Activated CD4-positive, alpha-beta T cell treated with anti-CD3 and anti-CD28 coated beads for 4 hours (primary cell): ENCODE results near the gene PPP1CC.
A peak's percentile ranks its signal among the peaks of the same experiment; 100 is the strongest.

Experiments
- DNase-seq, 2 donors: peaks; one replicate each; pipeline ENCODE4 v3.0.0-alpha.2; 2020

PPP1CC gene

DNA sequence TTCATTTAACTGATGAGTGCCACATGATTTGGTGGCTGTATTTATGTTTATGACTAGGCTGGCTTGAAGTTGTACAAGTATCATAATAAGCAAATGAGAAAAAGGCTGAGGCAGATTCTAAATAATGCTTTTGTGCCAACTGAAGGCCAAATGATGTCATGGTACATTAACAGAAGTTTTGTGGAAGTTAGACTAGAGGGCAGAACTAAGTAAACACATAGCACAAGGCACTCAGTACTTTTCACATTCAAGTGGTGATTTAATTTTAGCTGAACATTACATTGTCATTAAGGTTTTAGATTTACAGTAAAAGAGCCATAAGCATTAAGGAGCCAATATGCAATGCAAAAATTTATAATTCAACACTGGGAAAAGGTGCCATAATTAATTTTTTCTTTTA is 21.1 kb downstream of the PPP1CC start:
- DNase-seq: no peak

DNA sequence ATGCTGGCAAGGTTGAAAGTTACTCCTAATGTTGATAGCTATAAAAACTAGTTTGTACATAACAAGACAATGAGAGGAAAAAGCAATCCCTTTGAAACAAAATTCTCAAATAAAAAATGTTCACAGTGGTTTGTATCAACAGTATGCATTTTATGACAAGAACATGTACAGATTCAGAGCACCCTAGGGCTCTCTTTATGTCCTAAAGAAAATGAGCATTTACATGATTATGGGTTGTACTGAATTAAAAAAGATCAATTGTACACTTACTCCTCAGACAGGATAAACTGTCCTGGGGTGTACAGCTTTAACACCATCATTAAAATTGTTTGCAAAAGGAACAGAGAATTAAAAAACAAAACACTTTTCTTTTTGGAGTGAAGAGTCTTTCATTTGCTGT is 22.2 kb downstream of the PPP1CC start:
- DNase-seq: no peak

DNA sequence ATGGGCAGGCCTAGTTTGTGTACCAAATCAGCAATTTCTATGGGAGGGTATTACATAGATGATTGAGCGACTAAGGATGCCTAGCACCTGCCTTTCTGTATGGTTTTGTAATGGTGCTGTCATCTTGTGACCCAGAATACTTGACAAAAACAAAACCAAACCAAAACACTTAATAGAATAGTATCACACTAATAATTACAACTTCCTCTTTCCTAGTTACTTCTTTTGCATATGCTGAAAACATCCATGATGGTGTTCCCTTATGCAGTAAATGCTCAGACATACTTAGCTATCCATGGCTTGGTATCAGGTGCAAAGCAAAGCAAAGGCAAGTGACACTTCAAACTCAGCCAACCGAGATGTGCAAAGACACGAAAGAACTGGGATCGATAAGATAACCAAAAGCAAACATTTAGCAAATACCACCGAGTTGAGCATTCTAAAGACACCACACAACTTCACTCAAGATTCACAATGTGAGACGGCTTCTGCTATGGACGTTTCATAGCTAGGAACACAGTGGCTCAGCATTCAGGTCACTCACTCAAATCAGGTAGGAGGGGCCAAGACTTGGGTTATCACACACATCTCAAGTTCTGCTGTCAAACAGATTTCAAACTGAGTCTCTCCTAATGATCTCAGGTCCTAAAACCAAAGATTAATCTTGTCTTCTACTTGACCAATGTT is 24.3 kb downstream of the PPP1CC start:
- no peak for DNase-seq

DNA sequence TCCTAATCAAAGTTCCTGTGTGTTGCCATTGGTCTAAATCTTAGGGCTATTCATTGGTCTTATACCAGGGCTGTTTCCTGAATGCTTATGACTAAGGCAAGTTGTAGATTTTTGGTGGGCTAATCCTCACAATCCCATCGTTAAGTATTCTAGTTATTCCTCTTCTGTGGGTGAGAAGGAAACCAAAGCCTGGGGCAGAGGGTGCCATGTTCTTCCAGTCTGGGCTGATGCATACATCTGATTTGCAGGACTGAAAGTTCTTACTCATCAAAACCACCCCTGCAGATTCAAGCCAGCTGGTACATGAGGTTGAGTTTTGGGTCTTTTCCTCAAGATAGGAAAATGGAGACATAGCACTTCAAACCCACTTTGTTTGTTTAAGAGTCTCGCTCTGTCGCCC is 25.7 kb downstream of the PPP1CC start:
- DNase-seq: no peak

DNA sequence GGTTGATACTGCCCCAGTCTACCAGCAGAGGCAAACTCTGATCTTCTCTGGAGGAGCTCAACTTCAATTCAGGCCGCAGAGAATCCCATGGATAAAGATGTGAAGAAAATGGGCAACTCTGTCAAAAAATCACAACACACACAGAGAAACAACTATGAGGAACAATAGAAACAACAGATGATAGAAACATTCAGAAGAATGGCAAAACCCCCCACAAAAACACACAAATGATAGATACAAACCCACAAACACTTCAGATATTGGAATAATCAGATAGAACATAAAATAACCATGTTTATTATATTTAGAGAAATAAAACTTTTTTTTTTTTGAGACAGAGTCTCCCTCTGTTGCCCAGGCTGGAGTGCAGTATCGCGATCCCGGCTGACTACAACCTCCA is 33.8 kb downstream of the PPP1CC start:
- no peak for DNase-seq

DNA sequence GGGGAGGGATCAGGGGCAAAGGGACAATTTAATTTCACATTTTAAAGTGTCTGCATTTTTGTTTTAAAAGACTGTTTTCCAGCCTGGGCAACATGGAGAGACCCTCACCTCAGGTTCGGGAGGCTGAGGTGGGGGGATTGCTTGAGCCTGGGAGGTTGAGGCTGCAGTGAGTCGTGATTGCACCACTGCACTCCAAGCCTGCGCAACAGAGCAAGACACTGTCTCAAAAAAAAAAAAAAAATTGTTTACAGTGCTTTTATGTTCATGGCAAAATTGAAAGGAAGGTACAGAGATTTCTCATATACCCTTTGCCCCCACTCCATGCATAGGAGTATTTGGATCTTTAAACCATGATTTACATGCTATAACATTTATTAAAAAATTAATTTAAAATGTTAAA is 37.4 kb downstream of the PPP1CC start:
- DNase-seq: no peak

DNA sequence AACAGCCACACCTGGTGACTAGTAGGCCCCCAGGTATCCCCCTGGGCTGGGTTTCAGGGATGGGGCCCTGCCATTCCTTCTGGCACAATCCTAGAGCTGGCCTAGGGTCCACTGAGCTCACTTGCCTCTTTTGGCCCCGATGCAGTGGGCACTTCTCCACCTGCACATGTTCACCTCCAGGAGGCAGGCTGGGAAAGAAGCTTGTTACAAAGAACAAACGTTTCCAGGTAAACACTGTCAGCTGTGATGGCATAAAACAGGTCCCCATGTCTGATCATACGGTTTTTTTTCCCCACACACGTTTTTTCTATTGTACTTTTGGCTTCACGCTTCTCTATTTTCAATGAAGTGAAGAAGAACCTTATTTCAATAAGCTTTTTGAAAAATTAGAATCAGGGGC is 37.9 kb downstream of the PPP1CC start:
- DNase-seq: no peak

DNA sequence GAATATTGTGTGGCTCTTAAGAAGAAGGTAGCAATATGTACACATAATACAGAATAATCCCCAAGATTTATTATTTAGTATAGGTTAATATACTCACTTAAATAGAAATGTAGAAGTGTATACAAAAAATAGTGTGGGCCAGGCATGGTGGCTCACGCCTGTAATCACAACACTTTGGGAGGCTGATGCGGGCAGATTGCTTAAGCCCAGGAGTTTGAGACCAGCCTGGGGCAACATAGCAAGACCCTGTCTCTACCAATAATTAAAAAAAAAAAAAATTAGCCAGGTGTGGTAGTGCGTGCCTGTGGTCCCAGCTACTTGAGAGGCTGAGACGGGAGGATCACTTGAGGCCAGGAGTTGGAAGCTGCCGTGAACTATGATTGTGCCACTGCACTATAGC is 38.5 kb downstream of the PPP1CC start:
- DNase-seq: no peak

DNA sequence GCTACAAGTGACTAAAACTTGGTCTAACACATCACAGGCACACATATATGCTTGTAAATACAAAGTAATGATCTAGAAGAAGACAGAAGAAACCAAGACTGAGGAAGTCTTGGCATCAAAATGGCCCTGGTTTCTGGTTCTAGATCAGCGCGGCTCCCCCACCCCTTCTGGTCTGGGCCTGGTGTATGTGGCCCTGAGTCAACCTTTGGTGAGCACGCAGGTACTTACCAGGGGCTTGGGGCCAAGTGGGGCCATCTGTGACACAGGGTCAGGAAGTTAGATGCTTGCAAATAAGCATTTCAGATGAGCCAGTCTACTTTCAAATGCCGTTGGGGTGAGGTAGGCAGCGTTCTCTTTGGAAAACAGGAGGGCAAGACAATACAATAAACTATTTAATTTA is 40.6 kb downstream of the PPP1CC start:
- no peak for DNase-seq

DNA sequence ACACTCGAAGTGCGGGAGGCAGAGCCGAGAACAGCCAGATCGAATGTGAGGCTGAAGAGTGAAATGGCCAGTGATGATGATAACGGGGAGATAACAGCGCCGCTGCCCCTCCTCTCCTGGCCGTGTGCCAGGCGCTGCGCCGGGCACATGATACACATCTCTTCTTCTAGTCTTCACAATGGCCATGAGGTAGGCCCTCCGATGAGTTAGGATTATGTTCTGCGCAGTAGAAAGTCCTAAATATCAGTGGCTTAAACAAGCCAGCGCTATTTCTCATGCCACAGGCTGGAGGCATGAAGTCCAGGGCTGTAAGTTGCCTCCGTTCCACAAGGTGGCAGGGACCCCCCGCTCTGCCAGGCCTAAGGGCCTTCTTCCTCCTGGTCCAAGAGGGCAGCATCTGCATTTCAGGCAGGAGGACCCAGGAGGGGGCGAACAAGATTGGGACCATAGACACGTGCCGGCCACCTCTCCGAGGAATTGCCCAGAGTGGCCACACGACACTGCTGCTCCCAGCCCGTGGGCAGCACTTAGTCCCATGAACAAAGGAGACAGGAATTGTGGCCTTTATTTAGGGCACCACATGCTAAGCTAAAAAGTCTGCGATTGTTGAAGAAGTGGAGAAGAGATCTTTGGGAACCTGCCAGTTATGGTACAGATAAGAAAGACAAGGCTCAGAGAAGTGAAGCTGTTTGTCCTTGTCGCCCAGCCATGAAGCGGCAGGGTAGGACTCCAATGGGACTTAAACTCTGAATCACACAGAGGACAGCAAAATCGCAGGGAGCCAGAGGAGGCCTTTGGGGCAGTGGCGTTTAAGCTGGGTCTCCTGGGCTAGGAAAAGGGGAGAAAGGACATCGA is 42.9 kb downstream of the PPP1CC start:
- no peak for DNase-seq

DNA sequence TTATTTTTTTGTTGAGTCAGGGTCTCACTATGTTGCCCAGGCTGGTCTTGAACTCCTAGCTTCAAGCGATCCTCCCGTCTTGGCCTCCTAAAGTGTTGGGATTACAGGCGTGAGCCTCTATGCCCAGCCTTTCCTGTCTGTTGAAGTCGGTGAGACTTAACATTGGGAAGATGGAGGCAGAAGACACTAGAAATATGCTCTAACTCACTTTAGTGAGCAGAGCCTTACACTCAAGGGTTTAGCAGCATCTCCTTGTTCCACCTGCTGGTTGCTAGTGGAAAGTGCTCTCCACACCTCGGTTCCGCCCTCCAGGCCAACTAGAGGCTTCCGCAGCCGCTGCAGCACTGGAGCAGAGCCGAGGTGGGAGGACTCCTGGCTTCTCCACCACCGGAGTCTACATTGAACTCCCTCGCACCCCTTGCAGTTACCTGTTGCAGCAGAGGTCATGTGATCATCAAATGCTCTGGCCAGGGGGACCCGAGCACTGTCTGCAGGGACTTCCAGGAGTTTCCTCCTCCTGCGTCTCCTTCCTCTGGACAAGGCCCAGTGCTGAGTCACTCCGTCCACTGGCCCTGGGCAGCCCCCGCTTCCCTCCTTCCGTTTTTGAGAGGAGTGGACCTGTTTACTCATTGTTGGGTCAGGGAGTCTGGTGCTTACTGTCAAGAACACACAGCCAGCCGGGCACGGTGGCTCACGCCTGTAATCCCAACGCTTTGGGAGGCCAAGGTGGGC is 44.4 kb downstream of the PPP1CC start:
- peak; percentile 67 to 71 for DNase-seq

DNA sequence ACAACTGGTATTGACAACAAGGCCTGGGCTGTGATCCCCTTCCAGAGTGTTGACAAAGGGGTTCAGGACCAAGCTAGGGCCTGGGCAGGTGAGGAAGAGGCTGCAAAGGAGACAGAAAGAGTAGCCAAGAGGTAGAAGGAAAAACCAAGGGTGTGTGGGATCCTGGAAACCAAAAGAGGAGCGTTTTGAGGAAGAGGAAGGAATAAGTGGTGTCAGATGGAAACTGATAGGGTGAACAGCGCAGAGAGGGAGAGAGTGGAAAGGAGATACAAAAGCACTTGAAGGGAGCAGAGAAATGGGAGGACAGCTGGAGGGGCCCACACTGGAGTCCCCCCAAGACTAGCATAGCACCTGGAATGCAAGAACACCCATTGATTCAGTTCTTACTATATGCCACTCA is 45.5 kb downstream of the PPP1CC start:
- no peak for DNase-seq

DNA sequence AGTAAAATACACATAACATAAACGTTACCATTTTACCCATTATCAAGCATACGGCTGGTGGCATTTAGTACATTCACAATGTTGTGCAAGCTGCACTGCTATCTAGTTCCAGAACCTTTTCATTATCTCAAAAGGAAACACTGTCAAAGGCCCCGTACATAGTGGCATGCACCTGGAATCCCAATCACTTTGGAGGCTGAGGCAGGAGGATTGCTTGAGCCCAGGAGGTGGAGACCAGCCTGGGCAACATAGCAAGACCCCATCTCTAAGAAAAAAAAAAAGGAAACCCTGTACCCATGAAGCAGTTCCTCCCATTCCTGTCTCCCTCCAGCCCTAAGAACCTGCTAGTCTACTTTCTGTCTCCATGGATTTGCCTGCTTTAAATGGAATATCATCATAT is 46.4 kb downstream of the PPP1CC start:
- DNase-seq: no peak

DNA sequence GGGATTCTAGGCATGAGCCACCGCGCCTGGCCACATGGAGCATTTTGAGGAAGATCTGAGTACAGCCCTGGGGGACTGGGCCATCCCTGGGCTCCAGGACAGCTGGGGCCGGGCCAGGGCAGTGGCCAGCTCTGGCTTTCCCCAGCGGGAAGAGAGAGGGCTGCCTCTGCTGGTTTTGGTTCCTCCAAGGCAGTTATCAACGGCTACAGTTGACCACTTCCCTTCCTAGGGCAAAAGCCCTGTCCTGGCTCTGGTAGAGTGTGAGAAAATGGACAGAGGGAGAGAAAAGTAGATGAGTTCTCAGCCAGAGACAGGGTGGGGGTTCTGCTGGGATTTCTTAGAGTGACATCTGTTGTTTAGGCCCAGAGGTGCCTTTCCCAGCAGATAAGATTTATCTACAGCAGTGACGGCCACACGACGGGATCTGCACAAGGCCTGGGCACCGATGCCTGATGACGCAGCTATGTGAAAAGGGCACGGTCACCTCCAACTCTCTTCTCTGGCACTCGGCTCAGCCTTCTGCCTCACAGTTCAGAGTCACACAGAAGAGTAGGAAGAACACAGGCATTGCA is 48.3 kb downstream of the PPP1CC start:
- DNase-seq: no peak

DNA sequence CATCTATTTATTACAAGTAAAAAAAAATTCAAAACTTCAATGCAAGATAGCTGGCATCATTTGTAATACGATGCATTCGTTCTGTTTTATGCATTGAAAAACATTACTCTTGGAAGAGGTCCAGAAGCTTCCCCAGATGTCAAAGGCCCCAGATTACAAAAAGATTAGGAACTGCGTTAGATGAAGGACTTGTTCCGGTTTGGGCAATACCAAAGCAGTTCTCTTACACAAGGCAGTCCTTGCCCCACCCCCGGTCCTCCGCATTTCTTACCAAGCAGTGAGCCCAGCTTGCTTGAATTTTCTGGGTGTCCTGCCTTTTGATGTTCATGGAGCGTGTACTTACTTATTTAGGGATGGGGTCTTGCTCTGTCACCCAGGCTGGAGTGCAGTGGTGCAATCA is 49.0 kb downstream of the PPP1CC start:
- DNase-seq: no peak

DNA sequence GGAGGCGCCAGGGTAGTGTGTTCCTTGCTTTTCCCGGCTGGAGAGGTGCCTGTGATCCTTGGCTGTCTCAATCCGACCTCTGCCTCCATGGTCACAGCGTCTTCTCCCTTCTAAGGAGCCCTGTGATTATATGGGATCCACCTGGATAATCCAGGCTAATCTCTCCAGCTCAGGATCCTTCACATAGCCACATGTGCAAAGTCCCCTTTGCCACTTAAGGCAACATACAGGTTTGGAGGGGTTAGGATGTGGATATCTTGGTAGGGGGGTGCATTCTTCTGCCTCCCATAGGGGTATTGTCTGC is 52.6 kb downstream of the PPP1CC start:
- no peak for DNase-seq

DNA sequence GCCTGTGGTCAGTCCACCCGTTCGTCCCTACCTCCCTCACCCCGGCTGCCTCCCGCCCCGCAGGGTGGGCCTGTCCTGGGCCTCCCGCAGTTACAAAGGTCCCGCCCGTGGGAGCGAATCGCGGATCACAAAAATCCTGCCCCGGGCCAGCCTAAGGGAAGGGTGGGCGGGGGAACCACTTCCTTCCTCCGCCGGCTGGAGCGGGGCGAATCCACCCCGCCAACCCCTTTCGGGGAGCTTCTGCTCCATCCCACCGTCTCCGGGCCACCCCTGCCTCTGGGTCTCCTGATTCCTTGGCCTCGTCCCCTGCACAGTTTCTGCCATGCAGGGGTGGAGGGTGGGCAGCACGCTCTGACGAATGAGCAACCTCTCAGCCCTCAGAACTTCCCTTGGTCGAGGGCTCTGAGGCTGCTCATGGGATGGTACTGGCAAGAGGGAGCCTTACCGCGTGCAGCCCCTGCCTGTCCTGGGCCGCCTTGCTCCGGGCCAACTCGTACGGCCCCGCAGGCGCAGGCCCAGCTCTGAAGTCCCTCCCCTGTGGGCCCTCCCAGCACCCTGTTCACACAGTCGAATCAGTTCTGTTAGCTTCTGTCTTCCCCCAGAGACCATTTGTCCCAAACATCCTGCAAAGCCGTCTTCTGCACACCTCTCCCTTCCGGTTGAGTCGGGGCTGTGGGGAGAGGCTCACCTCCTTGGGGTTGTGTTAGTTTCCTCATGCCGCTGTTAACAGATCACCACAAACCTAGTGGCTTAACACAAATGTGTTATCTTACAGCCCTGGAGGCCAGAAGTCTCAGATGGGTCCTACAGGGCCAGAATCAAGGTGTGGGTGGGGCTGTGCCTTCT is 53.2 kb downstream of the PPP1CC start:
- peak; percentile 18 to 35 for DNase-seq

DNA sequence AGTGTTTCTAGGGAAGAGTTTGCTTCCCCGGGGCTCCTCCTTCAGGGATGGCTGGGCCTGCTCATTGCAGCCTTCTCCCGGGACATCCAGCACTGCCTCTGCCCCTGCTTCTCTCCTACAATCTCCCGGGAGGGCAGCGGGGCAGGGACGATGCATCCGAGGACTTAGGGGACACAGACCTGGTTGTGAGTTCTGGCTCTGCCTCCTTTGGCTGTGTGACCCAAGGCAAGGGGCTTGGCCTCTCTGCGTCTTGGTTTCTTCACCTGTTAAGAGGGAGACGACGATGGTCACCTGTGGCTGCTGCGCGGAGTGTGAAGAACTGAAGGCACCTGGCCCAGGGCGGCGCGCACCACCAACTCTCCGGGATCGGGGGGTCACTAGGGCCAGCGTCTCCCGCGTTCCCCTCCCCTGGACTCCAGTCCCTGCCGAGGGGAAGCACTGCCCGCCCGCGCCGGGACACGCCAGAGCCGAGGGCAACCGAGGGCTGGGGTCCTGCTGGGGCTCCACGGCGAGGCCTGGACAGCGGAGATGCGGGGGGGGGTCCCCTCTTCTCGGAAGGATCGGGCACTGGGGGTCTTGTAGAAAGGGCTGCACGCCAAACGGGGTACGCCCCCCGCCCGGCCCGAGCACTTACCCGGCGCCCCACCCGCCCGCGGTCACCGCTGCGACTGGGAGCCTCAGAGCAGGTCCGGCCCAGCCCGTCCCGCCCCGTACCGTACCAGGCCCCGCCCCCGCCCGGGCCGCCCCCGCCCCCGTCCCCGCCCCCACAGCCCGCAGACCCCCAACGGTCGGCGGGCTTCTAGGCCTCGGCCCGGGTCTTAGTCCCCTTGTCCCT is 54.0 kb downstream of the PPP1CC start, which contains the start of gene HVCN1:
Gene HVCN1 (minus strand): TSS at position 670 of the 835 bp plus-strand sequence. CDS start 5,870 bp downstream, outside the sequence.
- peak in 1 of 2 donors; percentile 34 for DNase-seq

DNA sequence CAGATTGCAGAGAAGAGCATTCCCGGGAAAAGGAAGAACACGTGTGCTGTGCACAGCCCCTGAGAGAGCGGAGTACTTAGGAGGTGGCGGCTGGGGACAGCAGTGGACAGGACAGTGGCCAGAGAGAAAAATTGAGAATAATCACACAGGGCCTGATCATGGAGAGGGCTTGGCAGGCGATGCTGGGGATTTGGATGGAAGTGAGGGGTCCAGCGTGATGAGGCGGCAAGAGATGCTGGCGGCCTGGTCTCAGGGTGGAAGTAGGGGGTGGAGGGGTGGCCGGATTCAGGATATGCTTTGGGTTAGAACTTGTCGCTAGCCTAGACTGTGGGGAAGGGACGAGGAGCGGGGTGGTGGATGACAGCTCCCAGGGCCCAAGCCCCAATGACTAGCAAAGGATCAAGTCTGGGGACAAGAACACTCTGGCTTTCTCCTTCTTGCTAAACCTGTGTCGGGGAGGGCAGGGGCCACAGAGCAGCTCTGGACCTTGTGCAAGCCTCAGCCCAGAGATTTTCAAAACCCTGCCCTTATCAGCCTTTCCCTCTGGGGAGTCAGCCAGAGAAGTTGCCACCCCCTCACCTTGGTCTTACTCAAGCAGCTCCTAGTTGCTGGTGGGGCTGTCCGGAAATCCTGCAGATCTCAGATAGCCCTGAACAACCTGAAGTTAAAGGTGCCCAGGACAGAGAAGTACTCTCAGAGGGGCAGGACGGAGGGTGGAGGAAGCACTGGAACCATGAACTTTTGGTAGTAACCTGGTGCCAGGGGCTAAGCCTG is 55.1 kb downstream of the PPP1CC start:
- DNase-seq: no peak

DNA sequence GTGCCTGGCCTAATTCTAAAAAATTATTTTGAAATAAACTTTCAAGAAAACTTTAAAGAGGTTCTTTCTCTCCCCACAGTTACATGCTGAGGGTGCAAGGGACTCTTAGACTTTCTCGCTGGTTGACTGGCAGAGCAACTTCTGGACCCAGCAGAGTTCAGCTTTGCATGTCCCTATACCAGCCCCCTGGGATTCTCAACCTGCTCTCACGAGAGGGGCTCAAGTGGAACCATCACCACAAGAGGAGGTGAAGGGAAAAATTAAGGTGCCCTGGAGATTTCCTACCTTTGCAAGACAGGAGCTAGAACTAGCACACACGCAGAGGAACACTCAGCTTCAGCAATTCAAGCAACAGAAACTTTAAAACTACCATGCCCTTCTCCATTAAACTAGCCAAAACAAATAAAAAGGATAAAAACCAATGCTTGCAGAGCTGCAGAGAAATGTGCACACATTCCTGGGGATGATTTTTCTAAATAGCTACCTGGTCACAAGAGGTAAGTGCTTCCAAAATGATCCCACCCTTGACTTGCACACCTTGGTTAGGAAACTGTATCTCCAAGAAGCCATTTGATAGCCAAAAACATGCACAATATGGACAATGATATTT is 56.3 kb downstream of the PPP1CC start:
- no peak for DNase-seq
